K562 (cell line): ENCODE data around the gene POLA1. TPM values are rescaled to one million over a fixed set of nuclear protein-coding genes. Genes with fewer than 3 reads are reported as not detected.

Experiments
- ATAC-seq: fragments of 200-7000 bp; cut with Tn5 transposase; 3 replicates; pipeline ENCODE4 v1.9.1; 2020; ENCODE audit warnings: moderate library complexity
- BruUV-seq: library from RNA; stranded (reverse); fragments of 400-500 nt; replicated peaks from 2 replicates; lab custom pipeline; 2021; lab: Mats Ljungman, UMichigan
- CTCF ChIA-PET: fragments of 300-600 bp; formaldehyde crosslinking; extraction: SDS; loops from one replicate; lab custom pipeline; 2021; ENCODE audit warnings: low intra/inter-chr PET ratio; lab: Yijun Ruan, JAX
- POLR2A ChIA-PET: fragments of 300-600, 350-650 bp; sonication (Branson Sonifier 250); formaldehyde crosslinking; extraction: SDS; loops from one replicate; lab custom pipeline; 2021; ENCODE audit warnings: antibody characterized with exemption, inconsistent platforms; lab: Yijun Ruan, JAX
- DNase-seq, 4 experiments: peaks; one replicate each; pipeline versions ENCODE4 v3.0.0 to v3.0.0-alpha.2; 2011 to 2018; ENCODE audit warnings: low spot score in 3 of 4, mixed read lengths in 3 of 4; ENCODE audit errors: extremely low read depth in 1 of 4
- FAIRE-seq: peaks from 2 replicates; lab custom pipeline; 2011; peaks lifted over from hg19 to GRCh38; lab: Jason Lieb, UNC
- H2AFZ ChIP-seq: 2 replicates; pipeline ENCODE4 v1.6.0; 2011; ENCODE audit warnings: low read depth, low read length, control low read depth, inconsistent platforms
- H3K27ac ChIP-seq: fragments of 200-600 bp; 3 replicates; pipeline ENCODE4 v1.8.0; 2011; ENCODE audit warnings: low read depth, mild to moderate bottlenecking, control low read depth, inconsistent platforms, low read length, moderate library complexity, mixed read lengths; ENCODE audit errors: extremely low read depth
- H3K27me3 ChIP-seq, 2 experiments: fragments of 300-600 bp in 1 of 2; 2 replicates in 1 of 2; 3 replicates in 1 of 2; pipeline versions ENCODE4 v1.6.0 to v1.8.0; 2011; ENCODE audit warnings: inconsistent platforms in 2 of 2, low read length in 2 of 2, mild to moderate bottlenecking in 1 of 2, mixed read lengths in 1 of 2, moderate library complexity in 1 of 2; ENCODE audit not compliant: control insufficient read depth in 2 of 2, insufficient read depth in 2 of 2
- H3K36me3 ChIP-seq: fragments of 300-600 bp; 3 replicates; pipeline ENCODE4 v1.8.0; 2011; ENCODE audit warnings: mild to moderate bottlenecking, low read length, inconsistent platforms; ENCODE audit not compliant: control insufficient read depth, insufficient read depth
- H3K4me1 ChIP-seq, 2 experiments: fragments of 200-600 bp in 1 of 2; replicated peaks in 1 of 2; 2 replicates in 1 of 2; 3 replicates in 1 of 2; pipeline versions ENCODE4 v1.5.1 to v1.8.0; 2011; ENCODE audit warnings: inconsistent platforms in 2 of 2, low read length in 2 of 2, mild to moderate bottlenecking in 1 of 2, mixed read lengths in 1 of 2, moderate library complexity in 1 of 2; ENCODE audit not compliant: control insufficient read depth in 2 of 2, insufficient read depth in 2 of 2
- H3K4me2 ChIP-seq: 2 replicates; pipeline ENCODE4 v1.6.1; 2011; ENCODE audit warnings: low read length, control low read depth, inconsistent platforms, mixed read lengths; ENCODE audit not compliant: insufficient read depth
- H3K4me3 ChIP-seq: fragments of 200-600 bp; sonication (generic), shearing (Covaris generic); 2 replicates; pipeline ENCODE4 v1.5.1; 2016; ENCODE audit warnings: control low read depth, inconsistent platforms
- H3K79me2 ChIP-seq: fragments of 200-600 bp; 3 replicates; pipeline ENCODE4 v1.8.0; 2011; ENCODE audit warnings: low read length, inconsistent platforms; ENCODE audit not compliant: control insufficient read depth, insufficient read depth
- H3K9ac ChIP-seq, 2 experiments: 2 replicates each; pipeline versions ENCODE4 v1.6.0 to v1.6.1; 2011; ENCODE audit warnings: low read depth in 2 of 2, low read length in 2 of 2, control low read depth in 1 of 2, inconsistent platforms in 1 of 2, mild to moderate bottlenecking in 1 of 2, mixed read lengths in 1 of 2; ENCODE audit not compliant: insufficient read depth in 1 of 2
- H3K9me1 ChIP-seq: one replicate; pipeline ENCODE4 v1.6.0; 2011; ENCODE audit warnings: inconsistent platforms, mild to moderate bottlenecking, low read length, moderate library complexity; ENCODE audit not compliant: control insufficient read depth, insufficient read depth
- H3K9me3 ChIP-seq: replicated peaks from 2 replicates; pipeline ENCODE4 v1.5.1; 2011; ENCODE audit warnings: low read depth, low read length, inconsistent platforms; ENCODE audit not compliant: control insufficient read depth, insufficient read depth
- H4K20me1 ChIP-seq: replicated peaks from 2 replicates; pipeline ENCODE4 v1.6.1; 2011; ENCODE audit warnings: low read length, inconsistent platforms, mixed read lengths; ENCODE audit not compliant: control insufficient read depth, insufficient read depth
- ETV6 ChIP-seq, 3 experiments: fragments of 150-350 bp in 1 of 3; sonication (generic) in 1 of 3; formaldehyde crosslinking in 1 of 3; IDR thresholded peaks; 2 replicates each; pipeline versions ENCODE4 v1.6.1 to v1.8.0; 2014 to 2022; ENCODE audit warnings: borderline replicate concordance in 2 of 3, low read depth in 2 of 3, antibody characterized with exemption in 1 of 3, low read length in 1 of 3, mild to moderate bottlenecking in 1 of 3, missing genetic modification reagents in 1 of 3
- GABPB2 ChIP-seq: fragments of 250-450 bp; sonication (Bioruptor Pico); conservative IDR thresholded peaks from 2 replicates; pipeline ENCODE4 v1.5.1; 2021; ENCODE audit warnings: mild to moderate bottlenecking
- IRF1 ChIP-seq: sonication (generic); formaldehyde crosslinking; IDR thresholded peaks from 2 replicates; pipeline ENCODE4 v1.8.0; 2022; ENCODE audit warnings: missing genetic modification reagents, mild to moderate bottlenecking, borderline replicate concordance
- L3MBTL2 ChIP-seq: fragments of 450-650 bp; IDR thresholded peaks from 2 replicates; pipeline ENCODE4 v1.6.1; 2016; ENCODE audit warnings: mild to moderate bottlenecking, moderate library complexity
- NR2C1 ChIP-seq, 2 experiments: fragments of 450-650 bp; IDR thresholded peaks; 2 replicates each; pipeline ENCODE4 v1.6.1; 2017; ENCODE audit warnings: mild to moderate bottlenecking in 2 of 2, antibody characterized with exemption in 1 of 2, inconsistent platforms in 1 of 2, missing compliant biosample characterization in 1 of 2, missing genetic modification characterization in 1 of 2
- RNF2 ChIP-seq: sonication (generic); IDR thresholded peaks from 2 replicates; pipeline ENCODE4 v1.6.1; 2016
- SUPT5H ChIP-seq: fragments of 450-650 bp; IDR thresholded peaks from 2 replicates; pipeline ENCODE4 v1.6.1; 2016
- ZNF12 ChIP-seq: sonication (generic); formaldehyde crosslinking; IDR thresholded peaks from 2 replicates; pipeline ENCODE4 v1.4.0; 2020; ENCODE audit warnings: mild to moderate bottlenecking, missing genetic modification reagents
- WGBS: fragments of 100-300 bp; shearing (Covaris generic); methylation state at CpG from one replicate; pipeline ENCODE4 v1.1.6; 2016; ENCODE audit warnings: low coverage, mixed read lengths; ENCODE audit not compliant: insufficient coverage; ENCODE audit errors: missing lambda C conversion rate; 5-methylcytosine and 5-hydroxymethylcytosine counted together
- in situ Hi-C: fragments of 300-500 bp; cut with MboI; formaldehyde crosslinking; loops from 4 replicates; pipeline ENCODE4 v1.15.0; 2018; ENCODE audit warnings: inconsistent platforms, mixed read lengths
- intact Hi-C: fragments of 100-400 bp; cut with micrococcal nuclease; formaldehyde crosslinking; loops from 2 replicates; pipeline ENCODE4 v1.14.2; 2022
- polyA plus RNA-seq, 8 experiments: library from polyadenylated mRNA; depleted of rRNA in 4 of 8; stranded (reverse) in 5 of 8; unstranded in 3 of 8; fragments of >200 nt; fragmentation: Nextera tagmentation in 2 of 8; fragmentation: Illumina TruSeq in 1 of 8; extraction: Ambion mirVana in 2 of 8; extraction: Trizol in 1 of 8; gene quantifications; 2 replicates each; pipeline versions ENCODE4 v1.2.1 to v1.2.3, GENCODE V29; 2011 to 2014; ENCODE audit warnings: inconsistent platforms in 1 of 8, missing spikeins in 1 of 8
- total RNA-seq, 7 experiments: library from RNA; depleted of rRNA in 6 of 7; stranded (reverse); fragments of >200 nt in 6 of 7; fragmentation: Illumina TruSeq in 2 of 7; extraction: Trizol in 2 of 7; gene quantifications; 2 replicates each; pipeline versions ENCODE4 v1.2.1 to v1.2.3, GENCODE V29; 2011 to 2021; ENCODE audit warnings: low replicate concordance in 1 of 7

Gene POLA1
- total and polyA plus RNA-seq, 9 of the 15 experiments (the other 6 are each of a cell fraction or from before 2014, with no cell fraction given): 8.6 to 48.4 (median 27.4) TPM

DNA sequence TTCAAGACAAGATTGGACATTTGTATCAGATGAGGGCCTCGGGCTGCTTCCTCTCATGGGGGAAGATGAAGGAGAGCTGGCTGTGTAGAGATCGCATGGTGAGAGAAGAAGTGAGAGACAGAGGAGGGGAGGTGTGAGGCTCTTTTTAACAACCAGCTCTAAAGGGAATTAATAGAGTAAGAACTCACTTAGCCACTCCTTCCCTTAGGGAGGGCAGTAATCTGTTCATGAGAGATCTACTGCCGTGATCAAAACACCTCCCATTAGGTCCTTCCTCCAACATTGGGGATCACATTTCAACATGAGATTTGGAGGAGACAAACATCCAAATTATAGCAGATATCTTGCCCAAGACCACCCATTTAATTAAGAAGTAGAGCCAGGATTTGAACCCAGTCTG, 225.0 kb downstream of the POLA1 start:
- no TSS peak for BruUV-seq
- Histone ChIP-seq H3K4me3 (no peak overlapping the region), H3K4me2 (no peak overlapping the region), H3K79me2 (no peaks in the 10 kb centered on the region), H3K27me3 (no peaks in the 10 kb centered on the region), H3K36me3 (peaks cover 9% of the 10 kb centered on the region; the same call in 1 of the 3 replicates), H3K9me3 (no peaks in the 10 kb centered on the region), H3K4me1 (no peaks in the 10 kb centered on the region), H2AFZ (no peak overlapping the region), H3K27ac (no peak overlapping the region), H3K9me1 (no peaks in the 10 kb centered on the region), H3K9ac (no peak overlapping the region), H4K20me1 (no peaks in the 10 kb centered on the region)
- in situ Hi-C loops (no loop called here), intact Hi-C loops (no loop called here)
- no peak for TF ChIP-seq L3MBTL2
- no peak for TF ChIP-seq RNF2
- no peak for TF ChIP-seq IRF1 (CRISPR knock-in tag)
- no peak for TF ChIP-seq ZNF12 (CRISPR knock-in tag)
- no peak for TF ChIP-seq GABPB2 (CRISPR knock-in tag)
- no peak for TF ChIP-seq ETV6 (IDR thresholded peaks at IDR 0.05; ENCODE audit: borderline replicate concordance in 1 of 2, low read depth in 2 of 2, low read length in 1 of 2)
- TF ChIP-seq ETV6 (CRISPR knock-in tag; IDR thresholded peaks at IDR 0.05; ENCODE audit: borderline replicate concordance): no peak
- TF ChIP-seq NR2C1 (IDR thresholded peaks at IDR 0.05): no peak
- no peak for TF ChIP-seq NR2C1 (tag; IDR thresholded peaks at IDR 0.05)
- no peak for TF ChIP-seq SUPT5H
- ATAC-seq (no peak), FAIRE-seq (no peak), DNase-seq (no peak)
- POLR2A ChIA-PET: interaction anchor here (0.9 kb wide), 1 partner anchor 10 kb away, joined by 3 read pairs; no protein-coding TSS in a partner anchor
- CTCF ChIA-PET: no interaction called here
- WGBS: 70% methylated on average over 3 of the region's 3 CpGs
